ENCODE measurements around the gene FOXC1. TPM values are rescaled to one million over a fixed set of nuclear protein-coding genes. Genes with fewer than 3 reads are reported as not detected.

Gene FOXC1
- total RNA-seq, 1 experiment from 2014 or later = 40.7 TPM

DNA sequence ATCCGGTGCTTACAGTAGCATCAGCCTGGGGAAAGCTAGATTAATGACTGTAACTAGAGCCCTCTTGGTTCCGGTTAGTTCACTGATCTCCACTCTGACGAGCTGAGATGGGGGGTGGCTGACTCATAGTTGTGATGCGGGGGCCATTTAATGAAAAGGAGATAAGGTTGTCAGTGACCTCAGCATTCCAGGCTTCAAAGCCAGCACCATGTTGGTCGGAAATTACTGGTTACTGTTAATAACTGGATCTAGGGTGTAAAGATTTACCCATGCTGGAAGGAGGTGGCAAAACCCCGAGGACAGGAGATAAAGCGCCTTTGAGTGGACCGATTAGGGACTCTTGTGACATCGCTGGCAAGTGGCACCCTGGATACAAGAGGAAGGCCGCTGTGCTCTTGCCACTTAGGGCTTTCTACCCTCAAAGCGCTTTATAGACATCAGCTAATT, 21.1 kb downstream of the FOXC1 start (continued):
- peak; percentile 73 for TF ChIP-seq FOSL1 (IDR thresholded peaks at IDR 0.05; ENCODE audit: low read depth)

DNA sequence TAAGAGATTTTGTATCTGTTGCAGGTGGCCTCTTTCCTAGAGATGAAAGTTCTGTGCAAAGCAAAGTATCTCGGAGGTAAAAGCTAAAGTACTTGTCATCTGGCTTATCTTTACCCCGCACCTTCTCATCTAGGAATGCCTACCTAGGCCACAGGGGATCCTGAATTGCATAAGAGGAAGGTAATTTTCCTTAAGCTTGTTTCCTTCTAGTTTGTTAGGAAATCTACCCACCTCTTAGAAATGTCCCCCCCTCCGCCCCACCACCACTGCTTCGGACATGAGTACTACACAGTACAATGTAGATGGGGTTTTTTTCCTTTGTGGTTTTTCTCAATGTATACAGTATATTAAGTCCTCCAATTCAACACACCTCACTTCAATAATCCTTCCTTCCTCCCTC, 21.5 kb downstream of the FOXC1 start:
- Histone ChIP-seq H3K9ac (ENCODE audit: low read length) (no peak overlapping the region), H3K4me3 (replicated peaks in 1 of 2; ENCODE audit: low read depth in 1 of 2, low read length in 2 of 2) (no peak overlapping the region), H3K9me3 (ENCODE audit: control insufficient read depth in 1 of 2, insufficient read depth in 1 of 2, low read depth in 1 of 2, low read length in 2 of 2) (no peaks in the 10 kb centered on the region), H2AFZ (ENCODE audit: low read depth, low read length, poor library complexity, severe bottlenecking) (no peak overlapping the region), H3K9me2 (ENCODE audit: insufficient read depth) (no peaks in the 10 kb centered on the region), H3K27me3 (ENCODE audit: insufficient read depth, low read length) (no peaks in the 10 kb centered on the region), H3K4me1 (ENCODE audit: control insufficient read depth in 1 of 2, insufficient read depth in 2 of 2, low read length in 2 of 2) (peaks cover 28 to 32% of the 10 kb centered on the region in 2 experiments), H4K20me1 (ENCODE audit: insufficient read depth) (no peaks in the 10 kb centered on the region), H3K27ac (ENCODE audit: low read depth, low read length) (peak overlapping the region; percentile 72), H3K79me2 (ENCODE audit: insufficient read depth, low read length) (no peaks in the 10 kb centered on the region), H3K36me3 (ENCODE audit: control insufficient read depth in 1 of 2, insufficient read depth in 2 of 2, low read length in 2 of 2) (no peaks in the 10 kb centered on the region), H3K4me2 (ENCODE audit: low read length) (peak overlapping the region; percentile 47)
- POLR2A ChIA-PET = interaction anchor here (0.6 kb wide), 1 partner anchor 102 kb away, joined by 3 read pairs; no protein-coding TSS in a partner anchor
- DNase-seq (ENCODE audit: low read depth, low spot score) (peak; percentile 31), ATAC-seq (peak; percentile 44)
- RAD21 ChIA-PET (ENCODE audit: low non-redundant PET in 1 of 2, low total read pairs in 2 of 2, uncharacterized antibody in 2 of 2, unreplicated experiment in 2 of 2) = no interaction called here
- BruUV-seq (replicated peaks) = TSS peak; percentile 42
- intact Hi-C loops (cut with micrococcal nuclease) = no loop called here
- CTCF ChIA-PET = no interaction called here
- 0 out of 2 replicates have a peak, but pooled peaks have one; percentile 10 for TF ChIP-seq SIN3A (IDR thresholded peaks at IDR 0.05; ENCODE audit: low read depth)
- TF ChIP-seq, protein P1, sequence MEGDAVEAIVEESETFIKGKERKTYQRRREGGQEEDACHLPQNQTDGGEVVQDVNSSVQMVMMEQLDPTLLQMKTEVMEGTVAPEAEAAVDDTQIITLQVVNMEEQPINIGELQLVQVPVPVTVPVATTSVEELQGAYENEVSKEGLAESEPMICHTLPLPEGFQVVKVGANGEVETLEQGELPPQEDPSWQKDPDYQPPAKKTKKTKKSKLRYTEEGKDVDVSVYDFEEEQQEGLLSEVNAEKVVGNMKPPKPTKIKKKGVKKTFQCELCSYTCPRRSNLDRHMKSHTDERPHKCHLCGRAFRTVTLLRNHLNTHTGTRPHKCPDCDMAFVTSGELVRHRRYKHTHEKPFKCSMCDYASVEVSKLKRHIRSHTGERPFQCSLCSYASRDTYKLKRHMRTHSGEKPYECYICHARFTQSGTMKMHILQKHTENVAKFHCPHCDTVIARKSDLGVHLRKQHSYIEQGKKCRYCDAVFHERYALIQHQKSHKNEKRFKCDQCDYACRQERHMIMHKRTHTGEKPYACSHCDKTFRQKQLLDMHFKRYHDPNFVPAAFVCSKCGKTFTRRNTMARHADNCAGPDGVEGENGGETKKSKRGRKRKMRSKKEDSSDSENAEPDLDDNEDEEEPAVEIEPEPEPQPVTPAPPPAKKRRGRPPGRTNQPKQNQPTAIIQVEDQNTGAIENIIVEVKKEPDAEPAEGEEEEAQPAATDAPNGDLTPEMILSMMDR (IDR thresholded peaks at IDR 0.05 in 2 of 3, conservative IDR thresholded peaks at IDR 0.05 in 1 of 3; ENCODE audit: borderline replicate concordance in 1 of 3, insufficient read depth in 1 of 3, low read depth in 2 of 3, low read length in 2 of 3) = no peak
- TF ChIP-seq ELF1 (IDR thresholded peaks at IDR 0.05; ENCODE audit: borderline replicate concordance, low read depth) = no peak
- 0 out of 2 replicates have a peak, but pooled peaks have one; percentile 3 for TF ChIP-seq CEBPB (IDR thresholded peaks at IDR 0.05; ENCODE audit: low read depth)

Measured in HCT116 (cell line).